K562 (cell line): Measurements from ENCODE around the gene HTRA3. TPM values are rescaled to one million over a fixed set of nuclear protein-coding genes. Genes with fewer than 3 reads are reported as not detected.

Experiments used
- ATAC-seq: fragments of 200-7000 bp; cut with Tn5 transposase; 3 replicates; pipeline ENCODE4 v1.9.1; 2020; ENCODE audit warnings: moderate library complexity
- BruUV-seq: library from RNA; stranded (reverse); fragments of 400-500 nt; replicated peaks from 2 replicates; lab custom pipeline; 2021; lab: Mats Ljungman, UMichigan
- CTCF ChIA-PET: fragments of 300-600 bp; formaldehyde crosslinking; extraction: SDS; loops from one replicate; lab custom pipeline; 2021; ENCODE audit warnings: low intra/inter-chr PET ratio; lab: Yijun Ruan, JAX
- POLR2A ChIA-PET: fragments of 300-600, 350-650 bp; sonication (Branson Sonifier 250); formaldehyde crosslinking; extraction: SDS; loops from one replicate; lab custom pipeline; 2021; ENCODE audit warnings: antibody characterized with exemption, inconsistent platforms; lab: Yijun Ruan, JAX
- DNase-seq, 4 experiments: peaks; one replicate each; pipeline versions ENCODE4 v3.0.0 to v3.0.0-alpha.2; 2011 to 2018; ENCODE audit warnings: low spot score in 3 of 4, mixed read lengths in 3 of 4; ENCODE audit errors: extremely low read depth in 1 of 4
- FAIRE-seq: peaks from 2 replicates; lab custom pipeline; 2011; peaks lifted over from hg19 to GRCh38; lab: Jason Lieb, UNC
- H2AFZ ChIP-seq: 2 replicates; pipeline ENCODE4 v1.6.0; 2011; ENCODE audit warnings: low read depth, low read length, control low read depth, inconsistent platforms
- H3K27ac ChIP-seq: fragments of 200-600 bp; 3 replicates; pipeline ENCODE4 v1.8.0; 2011; ENCODE audit warnings: low read depth, mild to moderate bottlenecking, control low read depth, inconsistent platforms, low read length, moderate library complexity, mixed read lengths; ENCODE audit errors: extremely low read depth
- H3K27me3 ChIP-seq, 2 experiments: fragments of 300-600 bp in 1 of 2; 2 replicates in 1 of 2; 3 replicates in 1 of 2; pipeline versions ENCODE4 v1.6.0 to v1.8.0; 2011; ENCODE audit warnings: inconsistent platforms in 2 of 2, low read length in 2 of 2, mild to moderate bottlenecking in 1 of 2, mixed read lengths in 1 of 2, moderate library complexity in 1 of 2; ENCODE audit not compliant: control insufficient read depth in 2 of 2, insufficient read depth in 2 of 2
- H3K36me3 ChIP-seq: fragments of 300-600 bp; 3 replicates; pipeline ENCODE4 v1.8.0; 2011; ENCODE audit warnings: mild to moderate bottlenecking, low read length, inconsistent platforms; ENCODE audit not compliant: control insufficient read depth, insufficient read depth
- H3K4me1 ChIP-seq, 2 experiments: fragments of 200-600 bp in 1 of 2; replicated peaks in 1 of 2; 2 replicates in 1 of 2; 3 replicates in 1 of 2; pipeline versions ENCODE4 v1.5.1 to v1.8.0; 2011; ENCODE audit warnings: inconsistent platforms in 2 of 2, low read length in 2 of 2, mild to moderate bottlenecking in 1 of 2, mixed read lengths in 1 of 2, moderate library complexity in 1 of 2; ENCODE audit not compliant: control insufficient read depth in 2 of 2, insufficient read depth in 2 of 2
- H3K4me2 ChIP-seq: 2 replicates; pipeline ENCODE4 v1.6.1; 2011; ENCODE audit warnings: low read length, control low read depth, inconsistent platforms, mixed read lengths; ENCODE audit not compliant: insufficient read depth
- H3K4me3 ChIP-seq: fragments of 200-600 bp; sonication (generic), shearing (Covaris generic); 2 replicates; pipeline ENCODE4 v1.5.1; 2016; ENCODE audit warnings: control low read depth, inconsistent platforms
- H3K79me2 ChIP-seq: fragments of 200-600 bp; 3 replicates; pipeline ENCODE4 v1.8.0; 2011; ENCODE audit warnings: low read length, inconsistent platforms; ENCODE audit not compliant: control insufficient read depth, insufficient read depth
- H3K9ac ChIP-seq, 2 experiments: 2 replicates each; pipeline versions ENCODE4 v1.6.0 to v1.6.1; 2011; ENCODE audit warnings: low read depth in 2 of 2, low read length in 2 of 2, control low read depth in 1 of 2, inconsistent platforms in 1 of 2, mild to moderate bottlenecking in 1 of 2, mixed read lengths in 1 of 2; ENCODE audit not compliant: insufficient read depth in 1 of 2
- H3K9me1 ChIP-seq: one replicate; pipeline ENCODE4 v1.6.0; 2011; ENCODE audit warnings: inconsistent platforms, mild to moderate bottlenecking, low read length, moderate library complexity; ENCODE audit not compliant: control insufficient read depth, insufficient read depth
- H3K9me3 ChIP-seq: replicated peaks from 2 replicates; pipeline ENCODE4 v1.5.1; 2011; ENCODE audit warnings: low read depth, low read length, inconsistent platforms; ENCODE audit not compliant: control insufficient read depth, insufficient read depth
- H4K20me1 ChIP-seq: replicated peaks from 2 replicates; pipeline ENCODE4 v1.6.1; 2011; ENCODE audit warnings: low read length, inconsistent platforms, mixed read lengths; ENCODE audit not compliant: control insufficient read depth, insufficient read depth
- ARNT ChIP-seq, 2 experiments: fragments of 450-650 bp; IDR thresholded peaks; 2 replicates each; pipeline ENCODE4 v1.6.1; 2016; ENCODE audit warnings: mild to moderate bottlenecking in 1 of 2
- ETV5 ChIP-seq: sonication (generic); formaldehyde crosslinking; IDR thresholded peaks from 2 replicates; pipeline ENCODE4 v1.4.0; 2020; ENCODE audit warnings: low read depth, mild to moderate bottlenecking, missing genetic modification reagents
- ETV6 ChIP-seq, 3 experiments: fragments of 150-350 bp in 1 of 3; sonication (generic) in 1 of 3; formaldehyde crosslinking in 1 of 3; IDR thresholded peaks; 2 replicates each; pipeline versions ENCODE4 v1.6.1 to v1.8.0; 2014 to 2022; ENCODE audit warnings: borderline replicate concordance in 2 of 3, low read depth in 2 of 3, antibody characterized with exemption in 1 of 3, low read length in 1 of 3, mild to moderate bottlenecking in 1 of 3, missing genetic modification reagents in 1 of 3
- FOS ChIP-seq: IDR thresholded peaks from 3 replicates; pipeline ENCODE4 v1.6.1; 2011; ENCODE audit not compliant: insufficient read length; ENCODE audit errors: extremely low read depth
- FOSL1 ChIP-seq: fragments of 200-800 bp; sonication (Bioruptor generic); conservative IDR thresholded peaks from 2 replicates; pipeline ENCODE4 v1.6.1; 2016; ENCODE audit warnings: missing genetic modification characterization, missing compliant biosample characterization
- GTF2B ChIP-seq: IDR thresholded peaks from 2 replicates; pipeline ENCODE4 v1.6.1; 2011; ENCODE audit not compliant: insufficient read length; ENCODE audit errors: extremely low read depth
- HDGF ChIP-seq: fragments of 450-650 bp; IDR thresholded peaks from 2 replicates; pipeline ENCODE4 v1.6.1; 2016
- NR3C1 ChIP-seq: sonication (generic); formaldehyde crosslinking; IDR thresholded peaks from 2 replicates; pipeline ENCODE4 v1.8.1; 2022; ENCODE audit warnings: missing genetic modification reagents
- OTX1 ChIP-seq: fragments of 450-650 bp; formaldehyde crosslinking; IDR thresholded peaks from 2 replicates; pipeline ENCODE4 v1.4.0; 2022; ENCODE audit warnings: mild to moderate bottlenecking
- SRSF7 ChIP-seq: fragments of 200-400 bp; formaldehyde crosslinking; optimal IDR thresholded peaks from 2 replicates; pipeline ENCODE3; 2017; ENCODE audit warnings: mild to moderate bottlenecking, low read depth, low read length
- TEAD4 ChIP-seq, 2 experiments: sonication (generic) in 1 of 2; formaldehyde crosslinking in 1 of 2; IDR thresholded peaks; 2 replicates each; pipeline versions ENCODE4 v1.6.1 to v1.8.0; 2012 to 2022; ENCODE audit warnings: borderline replicate concordance in 1 of 2, inconsistent platforms in 1 of 2, low read length in 1 of 2, mild to moderate bottlenecking in 1 of 2, missing genetic modification reagents in 1 of 2
- ZBTB2 ChIP-seq: fragments of 450-650 bp; IDR thresholded peaks from 2 replicates; pipeline ENCODE4 v1.6.1; 2016; ENCODE audit warnings: antibody characterized with exemption
- ZNF282 ChIP-seq: sonication (generic); formaldehyde crosslinking; IDR thresholded peaks from 2 replicates; pipeline ENCODE4 v1.8.1; 2023; ENCODE audit warnings: missing genetic modification reagents
- ZNF324 ChIP-seq: fragments of 250-450 bp; sonication (Bioruptor Pico); IDR thresholded peaks from 2 replicates; pipeline ENCODE4 v1.4.0; 2020; ENCODE audit warnings: mild to moderate bottlenecking
- ZNF740 ChIP-seq, 3 experiments: fragments of 200-800 bp in 1 of 3; sonication (Bioruptor generic) in 1 of 3; sonication (generic) in 1 of 3; formaldehyde crosslinking in 1 of 3; IDR thresholded peaks; 2 replicates each; pipeline versions ENCODE4 v1.6.1 to v1.8.0; 2016 to 2022; ENCODE audit warnings: mild to moderate bottlenecking in 2 of 3, missing compliant biosample characterization in 2 of 3, missing genetic modification characterization in 2 of 3, missing genetic modification reagents in 1 of 3
- WGBS: fragments of 100-300 bp; shearing (Covaris generic); methylation state at CpG from one replicate; pipeline ENCODE4 v1.1.6; 2016; ENCODE audit warnings: low coverage, mixed read lengths; ENCODE audit not compliant: insufficient coverage; ENCODE audit errors: missing lambda C conversion rate; 5-methylcytosine and 5-hydroxymethylcytosine counted together
- in situ Hi-C: fragments of 300-500 bp; cut with MboI; formaldehyde crosslinking; loops from 4 replicates; pipeline ENCODE4 v1.15.0; 2018; ENCODE audit warnings: inconsistent platforms, mixed read lengths
- intact Hi-C: fragments of 100-400 bp; cut with micrococcal nuclease; formaldehyde crosslinking; loops from 2 replicates; pipeline ENCODE4 v1.14.2; 2022
- polyA plus RNA-seq, 8 experiments: library from polyadenylated mRNA; depleted of rRNA in 4 of 8; stranded (reverse) in 5 of 8; unstranded in 3 of 8; fragments of >200 nt; fragmentation: Nextera tagmentation in 2 of 8; fragmentation: Illumina TruSeq in 1 of 8; extraction: Ambion mirVana in 2 of 8; extraction: Trizol in 1 of 8; gene quantifications; 2 replicates each; pipeline versions ENCODE4 v1.2.1 to v1.2.3, GENCODE V29; 2011 to 2014; ENCODE audit warnings: inconsistent platforms in 1 of 8, missing spikeins in 1 of 8
- total RNA-seq, 7 experiments: library from RNA; depleted of rRNA in 6 of 7; stranded (reverse); fragments of >200 nt in 6 of 7; fragmentation: Illumina TruSeq in 2 of 7; extraction: Trizol in 2 of 7; gene quantifications; 2 replicates each; pipeline versions ENCODE4 v1.2.1 to v1.2.3, GENCODE V29; 2011 to 2021; ENCODE audit warnings: low replicate concordance in 1 of 7
- TF ChIP-seq, protein P1 (sequence below): fragments of 450-650 bp; IDR thresholded peaks from 2 replicates; pipeline ENCODE4 v1.6.1; 2017; ENCODE audit warnings: mild to moderate bottlenecking, moderate library complexity

The HTRA3 gene
- total and polyA plus RNA-seq, 9 of the 15 experiments (the other 6 are each of a cell fraction or from before 2014, with no cell fraction given), result 0.04 TPM; not detected in 8

GRCh38 chr4:8330821-8331574 is 61.4 kb downstream of the HTRA3 start (continued):
- TF ChIP-seq FOS, result no peak
- TF ChIP-seq ARNT (IDR thresholded peaks at IDR 0.05), result no peak
- TF ChIP-seq ZNF282 (CRISPR knock-in tag), result no peak
- TF ChIP-seq GTF2B, result no peak
- TF ChIP-seq SRSF7, result no peak
- no peak for TF ChIP-seq NR3C1 (CRISPR knock-in tag)
- no peak for TF ChIP-seq TEAD4 (IDR thresholded peaks at IDR 0.05; ENCODE audit: low read length)
- TF ChIP-seq TEAD4 (CRISPR knock-in tag; IDR thresholded peaks at IDR 0.05; ENCODE audit: borderline replicate concordance), result no peak
- TF ChIP-seq, all 486 proteins: peak for 0

GRCh38 chr4:8331575-8331955 is 62.0 kb downstream of the HTRA3 start:
- H3K79me2 ChIP-seq, result no peaks in the 10 kb centered on the region
- peaks cover under 1 to 5% of the 10 kb centered on the region in 2 experiments; a peak in 3 of 5 replicates for H3K4me1 ChIP-seq
- 0 out of 2 replicates have a peak, but pooled peaks cover 4% of the 10 kb centered on the region for H4K20me1 ChIP-seq
- no peak overlapping the region for H3K4me2 ChIP-seq
- ChIA-PET POLR2A (interaction anchor here (0.7 kb wide), 1 partner anchor 20 kb away, joined by 3 read pairs; no protein-coding TSS in a partner anchor), CTCF (no interaction called here)
- intact Hi-C loops (no loop called here), in situ Hi-C loops (no loop called here)
- no peak for ATAC-seq
- no peak overlapping the region for H2AFZ ChIP-seq
- H3K27ac ChIP-seq, result no peak overlapping the region
- H3K36me3 ChIP-seq, result no peaks in the 10 kb centered on the region
- WGBS, result 8% methylated on average over 6 of the region's 6 CpGs
- H3K9ac ChIP-seq, result no peak overlapping the region
- peaks cover 14% of the 10 kb centered on the region for H3K9me3 ChIP-seq
- no peaks in the 10 kb centered on the region for H3K9me1 ChIP-seq
- DNase-seq, result no peak
- FAIRE-seq, result no peak
- peaks cover 3 to 39% of the 10 kb centered on the region in 2 experiments; a peak in 3 of 5 replicates for H3K27me3 ChIP-seq
- H3K4me3 ChIP-seq, result no peak overlapping the region
- BruUV-seq, result no TSS peak
- TF ChIP-seq ZNF324, result no peak
- TF ChIP-seq ETV5 (CRISPR knock-in tag), result no peak
- TF ChIP-seq ZNF740 (CRISPR knock-in tag; IDR thresholded peaks at IDR 0.05), result no peak
- TF ChIP-seq ZNF740 (tag; IDR thresholded peaks at IDR 0.05), result no peak
- no peak for TF ChIP-seq OTX1 (CRISPR knock-in tag)
- no peak for TF ChIP-seq FOSL1 (tag)
- no peak for TF ChIP-seq ZBTB2
- TF ChIP-seq, protein P1, sequence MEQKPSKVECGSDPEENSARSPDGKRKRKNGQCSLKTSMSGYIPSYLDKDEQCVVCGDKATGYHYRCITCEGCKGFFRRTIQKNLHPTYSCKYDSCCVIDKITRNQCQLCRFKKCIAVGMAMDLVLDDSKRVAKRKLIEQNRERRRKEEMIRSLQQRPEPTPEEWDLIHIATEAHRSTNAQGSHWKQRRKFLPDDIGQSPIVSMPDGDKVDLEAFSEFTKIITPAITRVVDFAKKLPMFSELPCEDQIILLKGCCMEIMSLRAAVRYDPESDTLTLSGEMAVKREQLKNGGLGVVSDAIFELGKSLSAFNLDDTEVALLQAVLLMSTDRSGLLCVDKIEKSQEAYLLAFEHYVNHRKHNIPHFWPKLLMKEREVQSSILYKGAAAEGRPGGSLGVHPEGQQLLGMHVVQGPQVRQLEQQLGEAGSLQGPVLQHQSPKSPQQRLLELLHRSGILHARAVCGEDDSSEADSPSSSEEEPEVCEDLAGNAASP, result no peak
- no peak for TF ChIP-seq HDGF
- no peak for TF ChIP-seq ETV6 (IDR thresholded peaks at IDR 0.05; ENCODE audit: borderline replicate concordance in 1 of 2, low read depth in 2 of 2, low read length in 1 of 2)
- no peak for TF ChIP-seq ETV6 (CRISPR knock-in tag; IDR thresholded peaks at IDR 0.05; ENCODE audit: borderline replicate concordance)
